HG03558 (cell line): ENCODE results near the gene ABL1.

Experiments
- ATAC-seq: cut with Tn5 transposase; IDR thresholded peaks from one replicate; pipeline ENCODE4 v1.9.1; 2021; ENCODE audit warnings: moderate number of reproducible peaks; ENCODE audit not compliant: unreplicated experiment; ENCODE audit errors: extremely low read depth

Gene ABL1

GRCh38 chr9:130886981-130887380 is 51.9 kb downstream of the ABL1 start:
- ATAC-seq, result no peak

GRCh38 chr9:130887494-130888144 is 52.6 kb downstream of the ABL1 start:
- no peak for ATAC-seq

- no peak for ATAC-seq
Observed at GRCh38 chr9:130888146-130888885, 53.3 kb downstream of the ABL1 start.

GRCh38 chr9:130890124-130890523 is 55.1 kb downstream of the ABL1 start:
- no peak for ATAC-seq

- ATAC-seq, result no peak
Observed at GRCh38 chr9:130890870-130891687, 56.0 kb downstream of the ABL1 start.

- ATAC-seq, result no peak
Observed at GRCh38 chr9:130891688-130892476, 56.8 kb downstream of the ABL1 start.

GRCh38 chr9:130892477-130893304 is 57.6 kb downstream of the ABL1 start:
- no peak for ATAC-seq

- no peak for ATAC-seq
Observed at GRCh38 chr9:130893341-130894101, 58.5 kb downstream of the ABL1 start.

GRCh38 chr9:130894546-130894945 is 59.5 kb downstream of the ABL1 start:
- no peak for ATAC-seq

- no peak for ATAC-seq
Observed at GRCh38 chr9:130895038-130895437, 60.0 kb downstream of the ABL1 start.

- no peak for ATAC-seq
Observed at GRCh38 chr9:130895481-130896232, 60.6 kb downstream of the ABL1 start.

GRCh38 chr9:130896233-130897014 is 61.4 kb downstream of the ABL1 start, which contains the start of gene QRFP:
TSS of gene QRFP (minus strand) at chr9:130896812. CDS start at chr9:130893838, 2,974 bp downstream.
- no peak for ATAC-seq

- no peak for ATAC-seq
Observed at GRCh38 chr9:130897105-130897751, 62.2 kb downstream of the ABL1 start.

GRCh38 chr9:130897848-130898551 is 62.9 kb downstream of the ABL1 start:
- no peak for ATAC-seq

GRCh38 chr9:130898552-130898852 is 63.4 kb downstream of the ABL1 start:
- no peak for ATAC-seq

GRCh38 chr9:130899051-130899748 is 64.1 kb downstream of the ABL1 start:
- no peak for ATAC-seq
